GM21367 (cell line): ENCODE measurements around the gene KIF1B.
"Not testable (repeated sequence)": the region's sequence is repeated elsewhere in the genome, so short reads cannot be mapped to it uniquely, and the experiment has no call there.

ENCODE experiments used
- ATAC-seq: cut with Tn5 transposase; IDR thresholded peaks from one replicate; pipeline ENCODE4 v1.9.1; 2021; ENCODE audit not compliant: unreplicated experiment

The KIF1B gene

DNA sequence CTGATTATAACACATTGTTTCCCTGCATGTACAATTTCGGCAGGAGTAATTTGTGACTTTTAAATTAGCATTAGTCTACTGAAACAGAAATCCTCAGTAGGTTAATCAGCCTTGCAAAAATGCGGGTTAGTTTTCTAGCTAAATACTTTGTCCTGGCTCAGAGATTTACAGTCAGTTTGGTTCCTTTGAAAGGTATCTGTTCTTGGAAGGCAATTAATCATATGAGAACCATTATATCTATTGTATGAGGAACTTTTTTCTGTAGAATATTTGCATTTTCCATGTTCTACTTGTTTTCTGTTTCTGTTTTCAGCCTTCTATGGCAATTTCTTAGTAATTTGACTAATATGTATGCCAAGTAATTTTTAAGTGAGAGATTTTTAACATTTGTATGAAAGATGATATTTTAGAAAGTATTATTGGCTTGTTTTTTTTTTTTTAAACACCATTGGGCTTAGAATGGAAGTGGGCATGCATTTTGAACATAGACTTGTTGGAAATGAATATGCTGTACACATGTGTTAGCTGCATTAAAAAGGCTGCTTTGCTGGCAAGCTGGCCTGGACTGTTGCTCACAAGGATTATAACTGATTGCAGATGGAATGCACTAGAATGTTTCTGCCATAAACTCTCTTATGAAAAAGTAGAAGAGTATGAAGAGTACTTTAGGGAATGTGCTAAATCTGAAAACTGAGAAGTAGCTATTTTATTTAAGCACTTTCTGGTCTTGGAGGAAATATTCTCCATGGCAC is 26.2 kb downstream of the KIF1B start:
- no peak for ATAC-seq

DNA sequence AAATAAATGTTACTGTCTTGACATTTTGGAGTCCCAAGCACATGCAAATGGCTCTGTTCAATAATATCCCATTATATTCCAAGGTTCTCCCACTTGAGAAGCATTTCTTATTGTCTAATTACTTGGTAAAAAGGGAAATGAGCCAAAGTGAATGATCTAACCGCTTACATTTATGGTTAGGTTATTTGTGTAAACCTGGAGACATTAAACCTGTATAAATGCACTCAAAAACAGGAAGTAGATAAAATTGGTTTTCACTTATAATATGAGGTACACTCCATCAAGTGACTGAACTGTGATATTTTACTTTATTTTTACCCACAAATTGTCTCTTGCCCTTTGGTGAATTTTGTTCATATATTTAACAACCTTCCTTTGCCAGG is 26.8 kb downstream of the KIF1B start:
- no peak for ATAC-seq

DNA sequence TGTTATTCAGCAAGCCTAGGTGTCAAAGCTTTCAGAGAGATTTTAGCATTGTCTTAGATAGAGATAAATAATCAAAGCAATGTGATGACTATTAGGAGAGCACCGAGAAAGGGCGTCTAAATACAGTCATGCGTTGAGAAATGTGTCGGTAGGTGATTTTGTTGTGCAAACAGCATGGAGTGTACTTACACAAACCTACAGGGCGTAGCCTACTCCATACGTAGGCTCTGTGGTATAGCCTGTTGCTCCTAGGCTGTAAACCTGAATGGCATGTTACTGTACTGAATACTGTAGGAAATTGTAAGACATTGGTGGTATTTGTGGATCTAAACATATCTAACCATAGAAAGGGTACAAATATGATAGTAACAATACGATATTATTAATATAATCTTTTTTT is 31.8 kb downstream of the KIF1B start:
- ATAC-seq: no peak

DNA sequence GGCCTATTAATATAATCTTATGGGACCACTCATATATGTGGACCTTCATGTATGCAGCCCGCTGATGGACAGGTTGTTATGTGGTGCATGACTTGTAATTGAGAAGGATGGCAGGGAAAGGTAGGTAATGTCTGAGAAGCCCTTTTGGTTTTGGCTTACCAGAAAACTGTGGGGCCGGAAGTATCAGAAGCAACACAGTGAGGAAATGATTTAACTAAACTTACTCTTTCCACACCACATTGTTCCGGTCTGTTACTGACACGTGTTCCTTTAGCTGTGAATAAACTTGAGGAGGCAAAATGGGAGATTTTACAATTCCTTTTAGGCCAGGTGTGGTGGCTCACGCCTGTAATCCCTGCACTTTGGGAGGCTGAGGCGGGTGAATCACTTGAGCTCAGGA is 32.4 kb downstream of the KIF1B start:
- no peak for ATAC-seq

DNA sequence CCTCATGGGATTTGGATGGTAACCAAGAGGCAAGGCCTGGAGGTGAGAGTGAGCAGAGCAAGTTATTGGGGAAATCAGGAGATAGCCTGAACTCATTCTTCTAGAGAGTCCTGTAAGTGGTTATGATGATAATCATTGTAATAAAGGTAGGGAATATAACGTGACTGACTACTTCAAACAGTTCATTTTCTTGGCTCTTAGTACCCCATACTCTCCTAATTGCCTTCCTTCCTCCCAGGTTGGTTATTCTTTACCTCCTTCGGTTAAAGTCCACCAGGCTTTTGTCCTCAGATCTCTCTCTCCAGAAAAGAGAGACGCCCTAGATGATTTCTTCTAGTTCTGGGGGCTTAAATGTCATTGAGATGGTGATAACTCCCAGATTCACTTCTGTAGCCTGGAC is 35.3 kb downstream of the KIF1B start:
- ATAC-seq: no peak

DNA sequence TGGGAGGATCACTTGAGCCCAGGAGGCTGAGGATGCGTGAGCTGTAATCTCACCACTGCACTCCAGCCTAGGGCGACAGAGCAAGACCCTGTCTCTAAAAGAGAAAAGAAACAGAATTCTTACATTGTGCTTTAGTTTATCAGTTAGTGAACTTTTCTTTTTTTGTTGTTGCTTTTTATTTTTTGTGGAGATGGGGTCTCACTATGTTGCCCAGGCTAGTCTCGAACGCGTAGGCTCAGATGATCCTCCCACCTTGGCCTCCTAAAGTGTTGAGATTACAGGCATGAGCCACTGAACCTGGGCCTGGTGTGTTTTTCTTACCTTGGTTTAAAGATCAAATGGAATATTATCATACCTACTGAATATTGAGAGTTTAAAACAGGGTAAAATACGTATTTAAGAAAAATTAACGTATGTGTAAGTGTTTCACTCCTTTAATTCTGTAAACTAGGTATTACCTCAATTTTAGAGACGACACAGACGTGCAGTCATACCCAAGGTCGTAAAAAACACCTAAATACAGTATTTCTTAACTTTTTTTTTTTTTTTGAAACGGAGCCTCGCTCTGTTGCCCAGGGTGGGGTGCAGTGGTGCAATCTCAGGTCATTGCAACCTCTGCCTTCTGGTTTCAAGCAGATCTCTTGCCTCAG is 39.6 kb downstream of the KIF1B start:
- no peak for ATAC-seq

DNA sequence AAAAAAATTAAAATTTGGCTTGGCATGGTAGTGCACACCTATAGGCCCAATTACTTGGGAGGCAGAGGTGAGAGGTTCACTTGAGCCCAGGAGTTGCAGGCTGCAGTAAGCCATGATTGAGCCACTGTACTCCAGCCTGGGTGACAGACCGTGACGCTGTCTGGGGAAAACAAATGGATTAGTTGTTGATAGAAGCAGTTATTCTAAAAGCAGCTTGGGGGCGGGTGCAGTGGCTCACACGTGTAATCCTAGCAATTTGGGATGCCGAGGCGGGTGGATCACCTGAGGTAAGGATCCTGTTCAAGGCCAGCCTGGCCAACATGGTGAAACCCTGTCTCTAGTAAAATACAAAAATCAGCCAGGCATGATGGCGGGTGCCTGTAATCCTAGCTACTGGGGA is 40.3 kb downstream of the KIF1B start:
- ATAC-seq: no peak

DNA sequence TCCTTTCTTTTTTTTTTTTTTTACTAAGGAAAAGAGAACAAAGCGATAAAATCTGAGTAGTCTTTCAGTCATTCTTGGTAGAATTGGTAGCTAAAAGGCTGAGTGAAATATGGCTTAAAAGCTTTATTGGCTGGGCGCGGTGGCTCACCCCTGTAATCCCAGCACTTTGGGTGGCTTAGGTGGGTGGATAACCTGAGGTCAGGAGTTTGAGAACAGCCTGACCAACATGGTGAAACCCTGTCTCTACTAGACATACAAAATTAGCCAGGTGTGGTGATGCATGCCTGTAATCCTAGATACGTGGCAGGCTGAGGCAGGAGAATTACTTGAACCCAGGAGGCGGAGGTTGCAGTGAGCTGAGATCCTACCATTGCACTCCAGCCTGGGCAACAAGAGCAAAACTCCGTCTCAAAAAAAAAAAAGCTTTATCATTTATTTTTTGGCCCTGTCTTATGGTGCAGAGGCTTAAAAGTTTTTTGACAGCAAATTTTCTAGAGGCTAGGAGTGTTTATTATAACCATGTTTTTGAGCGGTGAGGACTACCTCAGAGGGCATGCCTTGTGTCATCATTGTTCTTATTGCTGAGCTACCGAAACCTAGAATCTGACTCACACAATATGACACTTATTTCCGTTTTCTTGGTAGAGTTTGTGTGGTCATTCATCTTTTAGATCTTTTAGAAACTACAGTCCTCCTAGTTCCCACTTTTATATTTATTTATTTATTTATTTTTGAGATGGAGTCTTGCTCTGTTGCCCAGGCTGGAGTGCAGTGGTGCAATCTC is 41.1 kb downstream of the KIF1B start:
- not testable (repeated sequence) for ATAC-seq

DNA sequence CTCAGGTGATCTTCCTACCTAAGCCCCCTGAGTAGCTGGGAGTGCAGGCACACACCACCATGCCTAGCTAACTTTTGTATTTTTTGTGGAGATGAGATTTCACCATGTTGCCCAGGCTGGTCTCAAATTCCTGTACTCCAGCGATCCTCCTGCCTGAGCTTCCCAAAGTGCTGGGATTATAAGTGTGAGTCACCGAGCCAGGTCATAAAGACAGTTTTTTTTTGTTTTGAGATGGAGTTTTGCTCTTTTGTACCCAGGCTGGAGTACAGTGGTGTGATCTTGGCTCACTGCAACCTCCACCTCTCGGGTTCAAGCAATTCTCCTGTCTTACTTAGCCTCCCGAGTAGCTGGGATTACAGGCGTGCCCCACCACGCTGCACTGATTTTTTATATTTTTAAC is 42.1 kb downstream of the KIF1B start:
- ATAC-seq: no peak

DNA sequence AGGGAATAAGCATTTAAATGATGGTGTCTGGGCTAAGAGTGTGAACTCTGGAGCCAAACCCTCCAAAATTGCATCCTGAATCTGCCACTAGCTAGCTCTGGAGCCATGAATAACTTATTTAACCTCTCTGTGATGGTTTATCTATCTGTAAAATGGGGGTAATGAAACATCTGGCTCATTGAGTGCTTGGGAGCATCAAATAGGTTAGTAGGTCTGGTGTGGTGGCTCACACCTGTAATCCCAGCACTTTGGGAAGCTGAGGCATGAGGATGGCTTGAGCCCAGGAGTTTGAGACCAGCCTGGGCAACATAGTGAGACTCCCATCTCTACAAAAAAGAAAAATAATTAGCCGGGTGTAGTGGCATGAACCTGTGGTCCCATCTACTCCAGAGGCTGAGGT is 42.8 kb downstream of the KIF1B start:
- ATAC-seq: no peak

DNA sequence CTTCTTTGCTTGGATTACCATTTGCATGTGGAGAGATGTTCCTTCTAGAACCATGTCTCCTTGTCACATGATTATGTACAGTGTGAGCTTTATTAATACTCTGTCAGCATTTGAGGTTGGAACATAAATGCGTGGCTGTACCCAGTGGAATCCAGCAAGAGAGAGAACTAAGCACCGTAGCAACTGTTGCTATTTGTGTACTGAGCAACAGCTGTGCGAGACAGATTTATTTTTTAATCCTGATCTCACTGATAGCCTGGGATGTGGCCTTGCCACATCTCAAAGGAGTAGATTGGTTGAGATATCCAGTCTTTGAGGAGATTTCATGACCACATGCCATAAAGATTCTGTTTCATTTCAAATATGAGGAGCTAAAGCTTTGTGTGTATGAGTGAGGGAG is 43.4 kb downstream of the KIF1B start:
- no peak for ATAC-seq

DNA sequence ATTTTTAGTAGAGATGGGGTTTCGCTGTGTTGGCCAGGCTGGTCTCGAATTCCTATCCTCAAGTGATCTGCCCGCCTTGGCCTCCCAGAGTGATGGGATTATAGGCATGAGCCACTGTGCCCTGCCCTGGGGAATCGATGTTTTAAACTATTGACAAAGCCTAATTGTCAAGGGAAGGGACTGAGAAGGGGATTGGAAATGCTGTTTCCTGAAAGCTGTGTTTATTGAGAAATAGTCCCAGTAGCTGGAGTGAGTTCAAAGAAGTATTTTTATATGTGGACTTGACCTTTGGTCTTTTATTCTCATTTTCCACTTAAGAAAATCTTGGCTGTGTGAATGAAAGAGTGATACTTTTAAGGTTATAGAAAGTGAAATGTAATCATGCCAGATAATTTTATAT is 47.5 kb downstream of the KIF1B start:
- ATAC-seq: no peak

DNA sequence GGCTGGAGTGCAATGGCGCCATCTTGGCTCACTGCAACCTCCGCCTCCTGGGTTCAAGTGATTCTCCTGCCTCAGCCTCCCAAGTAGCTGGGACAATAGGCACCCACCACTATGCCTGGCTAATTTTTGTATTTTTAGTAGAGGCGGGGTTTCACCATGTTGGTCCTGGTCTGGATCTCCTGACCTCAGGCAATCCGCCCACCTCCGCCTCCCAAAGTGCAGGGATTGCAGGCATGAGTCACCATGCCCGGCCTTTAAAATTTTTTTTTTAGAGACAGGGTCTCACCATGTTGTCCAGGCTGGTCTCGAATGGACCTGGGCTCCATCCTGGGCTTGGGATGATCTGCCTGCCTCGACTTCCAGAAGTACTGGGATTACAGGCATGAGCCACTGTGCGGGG is 49.2 kb downstream of the KIF1B start:
- ATAC-seq: not testable (repeated sequence)

DNA sequence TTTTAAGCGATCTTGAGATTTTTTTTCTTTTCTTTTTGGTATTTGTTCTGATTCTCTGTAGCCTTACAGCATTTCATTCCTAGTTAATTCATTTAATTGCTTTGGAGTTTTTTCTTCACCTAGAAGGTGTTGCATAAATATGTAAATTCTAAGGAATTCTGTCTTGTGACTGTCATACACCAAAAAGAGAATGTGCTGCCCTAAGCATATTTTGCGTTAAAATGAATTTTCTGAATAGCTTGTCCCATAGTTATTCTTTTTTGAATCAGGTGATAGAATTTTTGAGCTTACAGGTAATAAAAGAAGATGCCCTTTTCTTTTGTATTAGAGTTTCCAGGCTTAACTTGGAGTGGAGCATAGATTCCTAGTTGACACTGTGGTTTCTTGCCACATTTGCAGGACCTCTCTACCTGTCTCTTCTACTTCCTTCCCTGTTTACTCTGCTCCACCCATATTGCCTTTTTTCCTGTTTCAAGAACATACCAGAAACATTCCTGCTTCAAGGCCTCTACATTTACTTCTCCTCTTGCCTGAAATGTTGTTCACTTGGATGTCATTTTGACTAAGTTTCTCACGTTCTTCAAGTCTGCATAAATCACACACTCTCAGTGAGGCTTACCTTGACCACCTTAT is 53.2 kb downstream of the KIF1B start:
- ATAC-seq: no peak

DNA sequence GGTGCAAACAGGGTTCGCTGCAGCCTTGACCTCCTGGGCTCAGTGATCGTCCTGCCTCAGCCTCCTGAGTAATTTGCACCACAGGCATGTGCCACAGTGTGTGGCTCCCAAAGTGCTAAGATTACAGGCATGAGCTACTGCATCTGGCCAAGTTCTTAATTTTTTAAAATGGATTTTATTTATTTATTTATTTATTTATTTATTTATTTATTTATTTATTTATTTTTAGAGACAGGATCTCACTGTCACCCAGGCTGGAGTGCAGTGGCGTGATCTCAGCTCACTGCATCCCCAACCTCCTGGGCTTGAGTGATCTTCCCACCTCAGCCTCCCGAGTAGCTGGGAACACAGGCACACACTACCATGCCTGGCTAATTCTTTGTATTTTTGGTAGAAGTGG is 54.7 kb downstream of the KIF1B start:
- no peak for ATAC-seq

DNA sequence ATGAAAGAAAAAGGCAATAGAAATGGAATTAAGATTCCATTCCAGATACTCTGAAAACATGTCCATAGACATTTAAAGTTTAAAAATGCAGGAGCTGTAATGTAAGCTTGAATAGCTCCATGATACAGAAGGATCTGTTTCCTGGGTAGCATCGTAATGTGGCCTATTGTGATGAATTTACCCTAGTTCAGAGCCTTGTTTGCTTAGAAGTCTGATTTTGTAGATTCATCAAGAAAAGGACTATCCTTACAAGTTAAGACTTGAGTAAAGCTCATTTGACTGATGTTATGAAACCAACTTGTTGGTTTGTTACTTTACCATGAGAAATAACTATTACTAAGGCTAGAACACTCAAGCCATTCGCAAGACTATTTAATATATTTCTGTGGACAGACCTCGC is 55.5 kb downstream of the KIF1B start:
- no peak for ATAC-seq

DNA sequence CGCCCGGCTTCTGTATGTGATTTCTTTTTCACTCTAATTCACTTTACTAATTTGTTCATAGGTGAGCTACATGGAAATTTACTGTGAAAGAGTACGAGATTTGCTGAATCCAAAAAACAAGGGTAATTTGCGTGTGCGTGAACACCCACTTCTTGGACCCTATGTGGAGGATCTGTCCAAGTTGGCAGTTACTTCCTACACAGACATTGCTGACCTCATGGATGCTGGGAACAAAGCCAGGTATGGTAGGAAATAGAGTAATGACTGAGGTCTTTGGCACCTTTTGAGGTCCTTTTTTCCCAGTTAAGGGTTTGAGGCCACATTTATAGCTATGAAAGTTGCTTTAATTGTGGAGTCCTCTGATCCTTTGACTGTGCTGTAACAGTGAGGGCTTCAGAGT is 56.9 kb downstream of the KIF1B start:
- ATAC-seq: no peak

DNA sequence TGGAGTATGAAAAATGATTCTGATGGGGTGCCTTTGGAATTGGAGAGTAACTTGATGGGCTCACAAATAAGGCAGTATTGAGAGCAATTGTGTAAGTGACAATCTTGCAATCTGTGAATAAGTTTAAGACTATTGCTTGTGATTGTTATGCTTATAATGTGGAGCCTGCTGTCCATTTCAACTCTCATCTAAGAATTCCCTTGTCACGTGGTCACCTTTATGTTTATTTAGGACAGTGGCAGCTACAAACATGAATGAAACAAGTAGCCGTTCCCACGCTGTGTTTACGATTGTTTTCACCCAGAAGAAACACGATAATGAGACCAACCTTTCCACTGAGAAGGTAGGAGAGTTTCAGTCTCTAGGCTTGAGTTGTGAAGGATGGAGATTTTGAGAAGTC is 57.6 kb downstream of the KIF1B start:
- ATAC-seq: no peak

DNA sequence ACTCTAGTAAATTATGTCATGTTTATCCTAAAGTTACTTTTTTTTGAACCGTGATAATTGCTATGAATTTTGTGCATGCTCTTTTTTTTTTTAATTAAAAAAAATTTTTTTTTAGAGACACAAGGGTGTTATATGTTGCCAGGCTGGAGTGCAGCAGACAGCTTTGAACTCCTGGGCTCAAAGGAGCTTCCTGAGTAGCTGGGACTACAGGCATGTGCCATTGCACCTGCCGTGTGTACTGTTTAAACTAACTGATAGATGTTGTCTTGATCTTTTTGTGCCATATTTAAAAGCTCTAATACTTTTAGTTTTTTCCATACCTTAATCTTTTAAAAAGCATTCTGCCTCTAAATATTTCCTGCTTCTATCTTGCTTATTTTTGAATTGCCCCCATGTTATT is 60.7 kb downstream of the KIF1B start:
- no peak for ATAC-seq

DNA sequence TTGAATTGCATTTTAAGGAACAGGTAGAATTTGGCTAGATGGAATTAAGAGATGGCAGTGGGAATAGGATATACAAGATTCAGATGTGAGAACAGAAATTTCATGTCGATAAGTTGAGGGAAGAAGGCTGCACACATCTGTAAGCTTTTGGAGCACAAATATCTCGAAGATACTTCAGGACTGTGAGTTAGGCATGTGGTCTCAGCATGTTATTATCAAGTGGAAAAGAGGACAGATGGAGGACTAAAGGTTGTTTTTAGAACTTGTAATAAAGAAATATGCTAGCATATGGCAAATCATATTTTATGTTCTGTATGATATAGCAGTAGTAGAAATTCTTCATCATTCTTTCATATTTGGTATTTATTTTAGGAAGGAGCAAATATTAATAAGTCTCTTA is 61.5 kb downstream of the KIF1B start:
- no peak for ATAC-seq

DNA sequence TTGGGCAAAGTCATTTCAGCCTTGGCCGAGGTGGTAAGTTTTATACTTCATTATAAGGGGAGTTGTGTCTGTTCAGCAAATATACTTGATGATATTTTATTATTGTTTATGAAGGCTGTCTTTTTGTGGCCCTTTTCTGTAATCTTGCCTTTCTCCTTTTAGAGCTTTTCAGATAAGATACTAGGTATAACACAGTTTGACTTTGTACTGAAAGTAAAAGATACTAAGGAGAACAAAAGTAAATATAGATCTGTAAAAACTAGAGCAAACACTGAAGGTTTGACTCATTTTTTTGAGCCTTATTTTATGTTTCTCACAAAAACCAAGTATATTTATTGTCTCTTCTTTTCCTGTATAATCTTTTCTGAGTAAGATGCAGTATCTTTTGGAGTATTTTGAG is 61.9 kb downstream of the KIF1B start:
- no peak for ATAC-seq

DNA sequence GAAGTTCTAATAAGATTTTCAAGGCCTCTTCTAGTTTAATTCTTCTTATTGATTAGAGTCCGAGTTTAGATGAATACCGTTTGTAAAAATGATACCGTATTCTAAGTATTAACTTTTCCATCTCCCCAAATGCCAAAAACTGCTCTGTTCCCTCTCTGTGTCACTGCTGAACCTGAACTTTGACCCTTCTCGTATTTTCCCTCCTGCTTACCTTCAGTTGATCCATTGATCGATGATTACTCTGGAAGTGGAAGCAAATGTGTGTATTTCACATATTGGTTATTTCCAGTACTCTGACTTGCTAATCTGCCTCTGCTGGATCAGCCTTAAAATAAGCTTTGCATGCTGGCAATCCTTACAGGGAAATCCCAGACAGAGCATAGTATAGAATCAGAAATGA is 68.5 kb downstream of the KIF1B start:
- ATAC-seq: no peak
